IMR-90 (cell line): Measurements from ENCODE around the gene STK10. TPM values are rescaled to one million over a fixed set of nuclear protein-coding genes. Genes with fewer than 3 reads are reported as not detected.

Experiments
- polyA plus RNA-seq, 3 experiments: library from polyadenylated mRNA; depleted of rRNA; stranded (reverse); fragments of >200 nt; gene quantifications; 2 replicates each; pipeline ENCODE4 v1.2.3, GENCODE V29; 2012; ENCODE audit warnings: low replicate concordance in 1 of 3
- total RNA-seq: library from RNA; depleted of rRNA; stranded (reverse); fragments of >200 nt; gene quantifications from 2 replicates; pipeline ENCODE4 v1.2.3, GENCODE V29; 2012; rRNA removed

STK10 gene
- total and polyA plus RNA-seq, 2 of the 4 experiments (the other 2 are of a cell fraction), result 15.4 to 18.5 TPM

Other genes starting within 250 kb of the STK10 start
- 97.1 and 100 TPM in 2 replicates for gene FBXW11, start 181.6 kb downstream of the STK10 start, total RNA-seq
- 29.1 and 34.3 TPM in 2 replicates for gene FBXW11, start 181.6 kb downstream of the STK10 start, polyA plus RNA-seq (2012; rRNA removed)
- gene EFCAB9, start 5.9 kb upstream of the STK10 start, total RNA-seq, result not detected in 2 replicates
- not detected in 2 replicates for gene EFCAB9, start 5.9 kb upstream of the STK10 start, polyA plus RNA-seq (2012; rRNA removed)
- 20.6 and 25.6 TPM in 2 replicates for gene UBTD2, start 95.5 kb upstream of the STK10 start, total RNA-seq
- gene UBTD2, start 95.5 kb upstream of the STK10 start, polyA plus RNA-seq (2012; rRNA removed), result 9.3 and 11.2 TPM in 2 replicates